ENCODE data around the gene RALGPS2.

The RALGPS2 gene

GRCh38 chr1:178724728-178725465, at the start of gene RALGPS2:
TSS of gene RALGPS2 (plus strand) at chr1:178725244. CDS start at chr1:178776765, 51,521 bp downstream.
- peak; percentile 62 for DNase-seq

- no peak for DNase-seq
Observed at GRCh38 chr1:178679237-178679636, 45.8 kb upstream of the RALGPS2 start.

- DNase-seq, result no peak
Observed at GRCh38 chr1:178682429-178682828, 42.6 kb upstream of the RALGPS2 start.

- DNase-seq, result no peak
Observed at GRCh38 chr1:178682886-178683285, 42.2 kb upstream of the RALGPS2 start.

GRCh38 chr1:178683291-178683690, 41.8 kb upstream of the RALGPS2 start:
- no peak for DNase-seq

GRCh38 chr1:178684111-178684510, 40.9 kb upstream of the RALGPS2 start:
- DNase-seq, result no peak

- DNase-seq, result no peak
Observed at GRCh38 chr1:178684542-178685000, 40.5 kb upstream of the RALGPS2 start.

GRCh38 chr1:178686407-178686806, 38.6 kb upstream of the RALGPS2 start:
- no peak for DNase-seq

GRCh38 chr1:178688244-178688643, 36.8 kb upstream of the RALGPS2 start:
- no peak for DNase-seq

GRCh38 chr1:178689769-178690168, 35.3 kb upstream of the RALGPS2 start:
- DNase-seq, result no peak

GRCh38 chr1:178690496-178690895, 34.5 kb upstream of the RALGPS2 start:
- no peak for DNase-seq

- no peak for DNase-seq
Observed at GRCh38 chr1:178692564-178693327, 32.3 kb upstream of the RALGPS2 start.

- DNase-seq, result no peak
Observed at GRCh38 chr1:178693366-178693765, 31.7 kb upstream of the RALGPS2 start.

GRCh38 chr1:178694923-178695525, 30.0 kb upstream of the RALGPS2 start:
- DNase-seq, result no peak

GRCh38 chr1:178702146-178702545, 22.9 kb upstream of the RALGPS2 start:
- no peak for DNase-seq

GRCh38 chr1:178704833-178705232, 20.2 kb upstream of the RALGPS2 start:
- no peak for DNase-seq

GRCh38 chr1:178706432-178706831, 18.6 kb upstream of the RALGPS2 start:
- DNase-seq, result no peak

- DNase-seq, result no peak
Observed at GRCh38 chr1:178713259-178713658, 11.8 kb upstream of the RALGPS2 start.

- DNase-seq, result no peak
Observed at GRCh38 chr1:178714453-178714852, 10.6 kb upstream of the RALGPS2 start.

- DNase-seq, result no peak
Observed at GRCh38 chr1:178716111-178716510, 8.9 kb upstream of the RALGPS2 start.

GRCh38 chr1:178718520-178718919, 6.5 kb upstream of the RALGPS2 start:
- no peak for DNase-seq

GRCh38 chr1:178723546-178723945, 1.5 kb upstream of the RALGPS2 start:
- no peak for DNase-seq

- DNase-seq, result no peak
Observed at GRCh38 chr1:178724376-178724727, 692 bp upstream of the RALGPS2 start.

Data from NCI-H510A treated with DMSO at 0.1 percent for 48 hours (cell line).